Measurements from ENCODE around the gene SELENOT.

Gene SELENOT

GRCh38 chr3:150662410-150663200 is 59.5 kb downstream of the SELENOT start:
- in situ Hi-C loops (cut with MboI; ENCODE audit: low sequenced_read_pairs) = no loop called here

GRCh38 chr3:150663461-150663860 is 60.3 kb downstream of the SELENOT start:
- in situ Hi-C loops (cut with MboI; ENCODE audit: low sequenced_read_pairs) = no loop called here

GRCh38 chr3:150666167-150666566 is 63.0 kb downstream of the SELENOT start:
- in situ Hi-C loops (cut with MboI; ENCODE audit: low sequenced_read_pairs) = no loop called here

- in situ Hi-C loops (cut with MboI; ENCODE audit: low sequenced_read_pairs) = no loop called here
These were observed 70.8 kb downstream of the SELENOT start for GRCh38 chr3:150673966-150674365.

GRCh38 chr3:150675587-150675986 is 72.5 kb downstream of the SELENOT start:
- in situ Hi-C loops (cut with MboI; ENCODE audit: low sequenced_read_pairs) = no loop called here
